Activated CD4-positive, alpha-beta T cell treated with anti-CD3 and anti-CD28 coated beads for 48 hours (primary cell): ENCODE data around the gene ITLN1.

Source experiments
- DNase-seq: peaks from one replicate; pipeline ENCODE4 v3.0.0-alpha.2; 2020

ITLN1 gene

GRCh38 chr1:160853754-160854153 is 31.2 kb downstream of the ITLN1 start:
- DNase-seq = no peak

GRCh38 chr1:160853014-160853413 is 32.0 kb downstream of the ITLN1 start:
- DNase-seq = no peak

GRCh38 chr1:160850993-160851392 is 34.0 kb downstream of the ITLN1 start:
- DNase-seq = no peak

GRCh38 chr1:160850541-160850940 is 34.4 kb downstream of the ITLN1 start:
- no peak for DNase-seq

- DNase-seq = no peak
Observed at GRCh38 chr1:160846281-160846680, 38.7 kb downstream of the ITLN1 start.

GRCh38 chr1:160844447-160845232 is 40.3 kb downstream of the ITLN1 start:
- DNase-seq = no peak

GRCh38 chr1:160841079-160841478 is 43.9 kb downstream of the ITLN1 start:
- DNase-seq = no peak

GRCh38 chr1:160839746-160840145 is 45.2 kb downstream of the ITLN1 start:
- DNase-seq = no peak

- DNase-seq = no peak
Observed at GRCh38 chr1:160838888-160839287, 46.1 kb downstream of the ITLN1 start.

- peak; percentile 81 for DNase-seq
Observed at GRCh38 chr1:160837558-160838205, 47.3 kb downstream of the ITLN1 start.

GRCh38 chr1:160836981-160837557 is 47.9 kb downstream of the ITLN1 start:
- no peak for DNase-seq

GRCh38 chr1:160836561-160836960 is 48.4 kb downstream of the ITLN1 start:
- DNase-seq = no peak

- DNase-seq = no peak
Observed at GRCh38 chr1:160835751-160836150, 49.2 kb downstream of the ITLN1 start.

GRCh38 chr1:160834945-160835565 is 49.9 kb downstream of the ITLN1 start:
- peak; percentile 43 for DNase-seq

- peak; percentile 87 for DNase-seq
Observed at GRCh38 chr1:160830321-160831153, 54.4 kb downstream of the ITLN1 start.

- no peak for DNase-seq
Observed at GRCh38 chr1:160829766-160830165, 55.2 kb downstream of the ITLN1 start.

GRCh38 chr1:160827418-160827817 is 57.6 kb downstream of the ITLN1 start:
- no peak for DNase-seq

GRCh38 chr1:160826546-160826945 is 58.4 kb downstream of the ITLN1 start:
- DNase-seq = no peak
